HG03196 (cell line): ENCODE measurements around the gene FUT6.

Experiments
- ATAC-seq: cut with Tn5 transposase; IDR thresholded peaks from one replicate; pipeline ENCODE4 v1.9.1; 2021; ENCODE audit not compliant: unreplicated experiment

The FUT6 gene

DNA sequence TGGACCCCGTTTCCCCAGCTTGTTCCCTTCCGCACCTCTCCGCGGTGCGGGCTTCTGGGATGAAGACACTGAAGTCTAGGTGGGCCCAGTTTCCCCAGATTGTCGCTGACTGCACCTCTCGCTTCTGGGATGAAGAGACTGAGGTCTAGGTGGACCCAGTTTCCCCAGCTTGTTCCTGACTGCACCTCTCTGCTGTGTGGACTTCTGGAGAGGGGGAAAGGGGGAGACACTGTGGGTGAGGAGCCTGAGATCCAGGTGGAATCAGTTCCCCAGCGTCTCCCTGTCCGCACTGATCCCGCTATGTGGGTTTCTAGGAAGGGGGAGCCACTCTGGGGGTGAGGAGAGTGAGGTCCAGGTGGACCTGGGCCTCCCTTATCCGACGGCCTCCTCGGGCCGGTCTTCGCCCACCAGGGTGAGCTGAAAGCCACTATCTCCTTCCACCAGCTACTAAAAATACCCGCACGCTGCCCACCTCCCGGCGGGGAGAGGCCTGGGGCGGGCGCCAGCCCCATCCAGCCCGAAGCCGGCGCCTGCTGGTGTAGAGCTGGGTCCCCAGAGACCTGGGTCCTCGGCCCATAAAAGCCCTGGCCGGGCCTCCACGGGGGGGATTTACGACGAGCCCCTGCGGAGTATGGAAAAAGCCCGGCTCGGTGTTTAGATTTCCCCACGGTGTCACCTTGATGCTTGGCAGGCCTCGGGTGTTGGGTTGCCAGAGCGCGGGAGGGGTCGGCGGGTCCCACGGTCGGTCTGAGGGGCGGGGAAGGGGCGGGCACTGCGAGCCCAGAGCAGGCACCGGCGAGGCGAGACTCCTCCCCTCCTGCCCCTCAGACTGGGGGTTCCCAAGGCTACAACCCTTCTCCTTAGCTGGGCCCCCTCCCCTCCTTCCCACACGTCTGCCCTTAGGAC is 10.6 kb downstream of the FUT6 start:
- ATAC-seq = no peak

DNA sequence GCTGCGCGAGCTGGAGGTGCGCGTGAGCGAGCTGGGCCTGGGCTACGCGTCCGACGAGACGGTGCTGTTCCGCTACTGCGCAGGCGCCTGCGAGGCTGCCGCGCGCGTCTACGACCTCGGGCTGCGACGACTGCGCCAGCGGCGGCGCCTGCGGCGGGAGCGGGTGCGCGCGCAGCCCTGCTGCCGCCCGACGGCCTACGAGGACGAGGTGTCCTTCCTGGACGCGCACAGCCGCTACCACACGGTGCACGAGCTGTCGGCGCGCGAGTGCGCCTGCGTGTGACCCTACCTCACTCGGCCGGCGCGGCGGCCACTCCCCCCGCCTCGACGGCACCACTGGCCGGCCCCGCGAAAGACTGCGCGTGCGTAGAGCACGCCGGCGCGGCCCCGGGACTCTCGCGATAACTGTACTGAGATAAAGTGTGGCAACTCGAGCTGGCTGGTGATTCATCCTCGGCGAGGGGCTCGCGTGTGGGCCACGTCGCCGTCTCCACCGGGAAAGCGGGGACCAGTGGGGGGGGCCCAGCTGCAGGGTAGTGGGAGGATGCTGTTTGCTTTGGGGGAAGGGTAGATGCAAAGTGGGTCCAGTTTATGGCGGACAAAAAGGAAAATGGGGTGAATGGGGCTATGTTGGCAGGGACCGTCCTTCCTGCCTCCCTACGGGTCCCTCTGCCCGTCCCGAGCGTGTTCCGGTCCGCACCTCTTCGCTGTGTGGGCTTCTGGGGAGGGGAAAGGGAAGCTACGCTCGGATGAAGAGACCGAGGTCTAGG is 11.4 kb downstream of the FUT6 start:
- ATAC-seq = peak; percentile 57

DNA sequence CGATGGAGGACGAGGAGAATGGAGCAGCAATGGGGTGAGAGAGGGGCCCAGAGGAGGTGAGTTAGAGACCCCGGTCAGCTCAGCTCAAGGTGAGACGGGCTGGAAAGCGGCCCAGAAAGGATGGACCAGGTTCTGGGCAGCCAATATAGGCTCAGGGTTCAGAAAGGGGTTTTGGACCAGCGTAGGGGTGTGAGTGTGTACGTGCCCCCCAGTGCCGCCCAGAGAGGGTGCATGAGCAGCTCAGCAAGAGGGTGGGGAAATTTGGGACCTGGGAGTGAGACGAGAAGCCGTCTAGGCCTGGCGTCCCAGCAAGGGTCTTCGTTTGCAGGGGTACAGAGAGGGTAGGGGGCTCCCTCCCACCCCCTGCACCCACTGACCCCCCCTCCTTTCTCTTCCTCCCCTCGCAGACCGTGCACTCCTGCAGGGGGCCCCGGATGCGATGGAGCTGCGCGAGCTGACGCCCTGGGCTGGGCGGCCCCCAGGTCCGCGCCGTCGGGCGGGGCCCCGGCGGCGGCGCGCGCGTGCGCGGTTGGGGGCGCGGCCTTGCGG is 12.1 kb downstream of the FUT6 start:
- ATAC-seq = no peak

DNA sequence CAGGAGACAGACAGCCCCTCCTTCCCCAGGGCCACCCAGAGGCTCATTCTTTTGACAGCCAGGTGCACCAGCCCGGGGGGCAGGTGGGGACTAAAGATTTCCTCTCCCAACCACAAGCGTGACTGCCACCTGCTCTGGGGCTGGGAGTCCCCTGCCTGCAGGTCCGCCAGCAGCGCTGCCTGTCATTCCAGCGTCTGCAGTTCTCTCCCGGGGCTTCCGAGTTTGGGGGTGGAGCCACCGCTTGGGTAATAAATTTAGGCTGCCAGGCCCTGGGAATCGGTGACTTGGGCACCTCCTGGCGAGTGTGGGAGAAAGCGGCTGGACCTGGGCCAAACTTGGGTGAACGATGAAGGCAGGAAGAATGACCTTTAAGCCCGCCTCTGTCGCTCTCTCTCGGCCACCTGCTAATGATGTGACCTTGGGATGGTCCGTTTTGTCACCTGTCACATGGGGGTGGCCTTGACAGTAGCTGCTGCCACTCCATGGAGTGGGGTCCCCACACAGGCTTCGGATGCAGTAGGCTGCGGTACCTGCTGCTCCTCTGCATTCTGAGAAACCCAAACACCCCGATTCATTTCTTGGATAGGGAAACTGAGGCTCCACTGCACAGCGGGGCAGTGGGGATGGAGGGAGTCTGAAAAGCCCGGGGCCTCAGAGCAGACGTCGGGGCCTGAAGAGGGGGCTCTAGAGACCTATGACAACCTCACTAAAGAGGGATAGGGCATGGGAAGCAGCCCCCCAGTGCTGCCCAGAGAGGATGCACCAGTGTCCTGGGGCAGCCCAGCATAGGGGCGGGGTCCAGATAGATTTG is 12.8 kb downstream of the FUT6 start:
- ATAC-seq = no peak

DNA sequence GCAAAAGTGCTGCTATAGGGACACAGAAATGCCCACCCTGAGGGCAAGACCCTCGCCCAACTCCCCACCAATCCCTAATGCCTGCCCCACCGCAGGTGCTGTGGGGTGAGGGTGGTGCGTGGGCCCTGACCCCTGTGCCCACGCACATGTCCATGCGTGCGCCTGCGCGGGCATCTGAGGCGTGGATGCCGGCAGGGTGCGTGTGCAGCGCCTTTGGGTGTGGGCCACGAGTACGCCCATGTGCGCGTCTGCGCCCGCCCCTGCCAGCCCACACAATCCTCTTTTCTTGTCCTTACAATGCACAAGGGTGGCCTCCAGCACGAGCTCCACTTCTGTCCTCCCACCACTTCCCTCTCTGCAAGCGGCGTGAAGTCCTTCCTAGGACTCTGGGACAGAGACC is 14.3 kb downstream of the FUT6 start:
- no peak for ATAC-seq

DNA sequence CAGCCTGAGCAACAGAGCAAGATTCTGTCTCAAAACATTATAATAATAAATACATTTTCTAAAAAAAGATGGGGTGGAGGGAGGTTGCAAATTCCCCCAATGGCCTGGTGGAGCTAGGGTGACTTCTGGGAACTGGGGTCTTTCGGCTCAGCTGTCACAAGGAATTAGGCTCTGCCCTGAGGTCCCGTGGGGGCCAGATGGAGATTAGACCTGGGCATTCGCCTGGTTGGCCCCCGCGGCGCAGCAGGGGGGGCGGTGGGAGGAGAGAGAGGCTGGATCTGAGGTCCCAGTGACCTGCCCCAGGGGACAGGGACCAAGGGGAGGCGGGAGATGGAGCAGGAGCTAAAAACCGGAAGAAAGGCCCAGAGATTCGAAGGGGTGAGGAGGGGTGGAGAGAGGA is 14.8 kb downstream of the FUT6 start:
- no peak for ATAC-seq

DNA sequence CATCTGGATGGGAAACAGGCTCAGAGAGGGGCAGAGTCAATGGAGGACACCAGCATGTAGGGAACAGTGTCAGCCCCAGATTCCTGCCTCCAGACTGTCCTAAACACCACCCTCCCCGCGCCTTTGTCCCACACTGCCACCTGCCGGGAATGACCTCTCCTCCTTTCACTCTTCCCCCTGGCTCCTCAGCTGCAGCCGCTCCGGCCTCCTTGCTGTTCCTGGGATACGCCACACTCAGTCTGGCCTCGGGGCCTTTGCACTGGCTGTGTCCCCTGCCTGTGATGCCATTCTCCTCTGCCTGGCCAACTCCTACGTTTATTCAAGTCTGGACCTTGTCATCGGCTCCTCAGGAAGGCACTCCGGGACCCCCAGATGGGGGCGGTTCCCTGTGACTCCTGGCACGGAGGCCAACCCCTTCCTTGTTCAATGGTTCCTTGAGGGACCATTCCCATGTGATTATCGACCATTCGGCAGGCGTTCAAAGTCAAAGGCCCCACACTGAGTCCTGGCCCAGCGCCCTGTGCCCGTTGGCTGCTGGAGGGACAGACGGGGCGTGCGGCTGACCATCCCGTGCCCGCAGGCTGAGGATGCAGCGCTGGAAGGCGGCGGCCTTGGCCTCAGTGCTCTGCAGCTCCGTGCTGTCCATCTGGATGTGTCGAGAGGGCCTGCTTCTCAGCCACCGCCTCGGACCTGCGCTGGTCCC is 15.8 kb downstream of the FUT6 start:
- no peak for ATAC-seq

DNA sequence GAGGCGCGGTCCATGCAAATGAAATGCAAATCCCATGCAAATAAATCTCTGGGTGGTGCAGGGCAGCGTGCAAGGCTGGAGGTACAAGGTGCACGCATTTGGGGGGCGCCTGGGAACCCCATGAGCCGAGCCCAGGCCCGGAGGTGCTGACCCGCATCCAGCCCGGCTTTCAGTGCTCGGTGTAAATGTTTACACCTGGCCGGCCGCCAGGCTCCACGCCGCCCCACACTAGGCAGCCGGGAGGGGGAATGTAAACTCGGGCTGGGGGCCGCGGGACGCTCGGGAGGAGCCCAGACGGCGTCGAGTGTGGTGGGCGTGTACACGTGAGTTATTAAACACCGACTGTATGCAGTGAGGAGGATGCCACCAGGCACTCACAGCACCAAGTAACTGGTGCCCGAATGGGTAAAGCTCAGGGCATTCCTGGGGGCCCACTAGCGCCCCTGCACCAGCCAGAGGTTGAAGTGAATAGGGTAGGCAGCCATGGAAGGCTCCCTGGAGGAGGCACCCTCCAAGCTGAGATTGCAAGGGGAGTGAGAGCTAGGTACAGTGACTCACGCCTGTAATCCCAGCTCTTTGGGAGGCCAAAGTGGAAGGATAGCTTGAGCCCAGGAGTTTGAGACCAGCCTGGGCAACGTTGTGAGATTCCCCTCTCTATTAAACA is 17.2 kb downstream of the FUT6 start:
- no peak for ATAC-seq

DNA sequence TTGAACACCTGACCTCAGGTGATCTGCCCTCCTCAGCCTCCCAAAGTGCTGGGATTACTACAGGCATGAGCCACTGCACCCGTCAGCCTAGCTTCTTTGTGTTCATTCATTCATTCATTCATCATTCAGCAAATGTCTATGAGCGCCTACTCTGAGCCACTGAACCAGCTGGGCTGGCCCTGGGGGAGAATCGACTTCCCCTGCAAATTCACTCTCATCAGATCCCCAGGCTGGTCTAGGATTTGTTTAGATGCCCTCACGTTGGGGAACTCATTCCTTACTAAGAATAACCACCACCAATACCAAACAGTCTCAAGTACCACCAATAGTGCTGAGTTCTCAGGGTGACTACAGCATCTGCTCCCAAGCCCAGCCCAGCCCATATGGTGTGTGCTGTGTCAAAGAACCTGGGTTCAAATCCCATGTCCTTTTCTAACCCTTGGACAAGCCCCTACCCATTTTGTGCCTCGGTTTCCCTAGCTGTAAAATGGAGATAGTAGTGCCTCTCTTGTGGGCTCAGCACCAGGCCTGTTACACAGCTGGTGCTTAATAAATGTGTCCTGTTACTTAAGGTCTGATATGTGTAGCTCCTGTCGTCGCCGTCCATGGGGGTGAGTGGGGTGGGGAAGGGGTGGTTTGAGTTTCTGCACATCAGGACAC is 17.9 kb downstream of the FUT6 start:
- ATAC-seq = no peak

DNA sequence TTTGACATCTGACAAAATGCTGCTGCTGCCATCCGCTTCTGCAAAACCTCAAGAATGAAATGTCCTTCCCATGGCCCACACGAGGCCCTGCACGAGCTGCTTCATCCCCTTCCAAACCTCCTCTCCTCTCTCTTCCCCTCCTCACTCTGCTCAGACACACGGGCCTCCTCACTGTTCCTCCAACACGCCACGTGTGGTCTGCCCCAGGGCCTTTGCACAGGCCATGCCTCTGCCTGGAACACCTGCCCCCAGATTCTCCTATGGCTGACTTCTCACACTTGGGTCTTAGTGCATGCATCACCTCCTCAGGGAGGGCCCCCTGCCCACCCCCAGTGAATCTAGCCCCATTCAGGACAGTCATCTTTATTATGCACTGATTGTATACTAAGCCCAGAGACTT is 18.7 kb downstream of the FUT6 start:
- no peak for ATAC-seq

DNA sequence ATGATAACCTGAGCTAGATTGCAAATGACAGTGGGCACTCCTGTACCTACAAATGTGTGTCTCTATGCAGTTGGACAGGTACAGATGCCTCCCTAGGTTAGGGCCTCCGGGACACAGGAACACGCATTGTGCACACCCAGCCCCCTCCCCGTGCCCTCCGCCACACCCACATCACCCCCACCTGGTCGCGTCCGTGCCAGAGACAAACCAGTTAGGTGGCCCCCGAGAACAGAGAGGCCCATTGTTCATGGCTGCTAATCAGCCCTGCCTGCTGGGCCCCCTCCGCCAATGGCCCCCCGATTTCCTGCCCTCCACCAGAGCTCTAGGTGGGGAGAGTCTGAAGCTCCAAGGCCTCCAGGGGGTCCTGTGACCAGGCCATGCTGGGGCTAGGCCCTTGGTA is 20.9 kb downstream of the FUT6 start:
- no peak for ATAC-seq

DNA sequence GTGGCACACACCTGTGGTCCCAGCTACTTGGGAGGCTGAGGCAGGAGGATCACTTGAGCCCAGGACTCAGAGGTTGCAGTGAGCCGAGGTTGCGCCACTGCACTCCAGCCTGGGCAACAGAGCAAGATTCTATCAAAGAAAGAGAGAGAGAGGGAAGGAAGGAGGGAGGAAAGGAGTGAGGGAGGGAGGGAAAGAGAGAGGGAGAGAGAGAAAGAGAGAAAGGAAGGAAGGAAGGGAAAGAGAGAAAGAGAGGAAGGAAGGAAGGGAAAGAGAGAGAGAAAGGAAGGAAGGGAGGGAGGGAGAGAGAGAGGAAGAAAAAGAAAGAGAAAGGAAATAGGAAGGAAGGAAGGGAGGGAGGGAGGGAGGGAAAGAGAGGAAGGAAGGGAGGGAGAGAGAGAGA is 22.3 kb downstream of the FUT6 start:
- no peak for ATAC-seq

DNA sequence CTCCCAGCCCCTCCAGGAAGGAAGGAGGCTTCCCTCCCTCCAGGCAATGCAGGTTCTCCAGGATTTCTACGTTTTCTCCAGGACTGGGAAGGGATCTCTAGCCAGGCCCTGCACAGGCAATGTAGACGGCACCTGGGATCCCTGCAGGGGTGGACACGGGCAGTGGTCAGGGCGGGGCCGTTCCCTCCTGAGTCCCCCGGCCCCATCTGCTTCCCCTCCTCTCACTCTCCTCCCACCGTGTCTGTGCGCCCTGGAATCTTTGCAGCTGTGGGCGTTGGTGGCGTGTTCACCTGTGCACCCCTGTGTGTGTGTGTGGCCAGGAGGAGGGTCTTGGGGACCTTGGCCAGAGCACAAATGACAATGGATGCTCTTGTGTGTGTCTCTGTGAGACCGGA is 24.7 kb downstream of the FUT6 start:
- ATAC-seq = no peak

DNA sequence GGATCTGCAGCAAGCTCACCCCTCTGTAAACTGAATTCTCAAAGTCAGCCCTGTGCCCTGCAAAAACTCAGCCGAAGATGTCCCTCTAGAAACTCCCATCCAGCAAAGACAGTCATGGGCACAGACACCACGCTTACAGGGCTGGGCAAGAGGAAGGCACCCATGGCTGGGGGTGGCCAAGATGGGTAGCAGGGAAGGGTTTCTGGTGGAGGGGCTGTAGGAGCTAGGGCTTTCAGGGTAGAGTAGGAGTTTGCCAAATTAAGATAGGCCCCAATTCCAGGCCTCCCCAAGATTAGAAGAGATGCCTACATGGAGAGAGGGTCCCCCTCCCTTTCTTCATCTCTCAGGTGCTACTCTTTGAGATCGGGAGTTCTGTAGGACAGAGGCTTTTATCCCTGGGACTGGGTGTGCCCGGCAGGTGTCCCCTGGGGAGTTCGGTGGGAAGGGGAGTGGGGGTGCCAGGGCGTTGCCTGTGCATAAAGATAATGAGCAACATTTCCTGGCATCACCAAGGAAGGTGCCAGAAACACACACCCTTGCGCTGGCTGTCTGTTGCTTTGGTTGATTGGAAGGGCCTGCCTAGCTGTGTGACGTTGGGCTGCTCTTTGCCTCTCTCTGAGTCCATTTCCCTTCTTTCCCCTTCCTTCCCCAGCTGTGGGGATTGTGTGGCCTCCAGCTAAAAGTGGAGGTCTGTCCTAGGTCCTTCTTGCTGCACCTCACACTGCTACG is 25.2 kb downstream of the FUT6 start:
- ATAC-seq = no peak

DNA sequence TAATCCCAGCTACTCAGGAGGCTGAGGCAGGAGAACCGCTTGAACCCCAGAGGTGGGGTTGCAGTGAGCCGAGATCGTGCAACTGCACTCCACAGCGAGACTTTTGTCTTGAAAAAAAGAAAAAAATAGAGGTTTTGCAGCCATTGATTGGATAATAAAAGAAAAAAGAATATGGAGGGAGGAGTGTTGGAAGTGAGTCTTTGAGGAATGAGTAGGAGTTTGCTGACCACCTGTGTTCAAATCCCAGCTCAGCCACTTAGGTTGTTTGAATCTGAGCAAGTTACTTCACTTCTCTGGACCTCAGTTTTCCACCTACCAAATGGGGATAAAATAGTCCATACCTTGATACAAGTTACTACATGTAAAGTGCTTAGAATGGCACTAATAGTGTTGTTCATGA is 28.4 kb downstream of the FUT6 start:
- no peak for ATAC-seq

DNA sequence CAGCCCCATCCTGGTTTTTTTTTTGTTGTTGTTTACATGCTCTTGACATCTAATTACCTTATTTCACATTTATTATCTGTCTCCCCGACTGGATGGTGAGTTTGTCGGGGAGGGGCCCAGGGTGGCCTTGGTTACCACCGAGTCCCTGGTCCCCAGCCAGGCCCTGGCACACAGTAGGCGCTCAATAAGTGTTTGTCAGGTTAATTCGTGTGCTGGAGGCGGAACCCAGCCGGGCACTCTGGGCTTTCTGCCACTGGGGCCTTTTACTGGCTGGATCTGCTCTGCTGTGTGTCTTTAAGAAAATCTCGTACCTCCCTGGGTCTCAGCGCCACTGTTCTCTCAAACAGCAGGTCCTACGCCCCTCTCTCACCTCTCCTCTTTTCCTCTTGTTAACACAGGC is 30.0 kb downstream of the FUT6 start:
- ATAC-seq = no peak

DNA sequence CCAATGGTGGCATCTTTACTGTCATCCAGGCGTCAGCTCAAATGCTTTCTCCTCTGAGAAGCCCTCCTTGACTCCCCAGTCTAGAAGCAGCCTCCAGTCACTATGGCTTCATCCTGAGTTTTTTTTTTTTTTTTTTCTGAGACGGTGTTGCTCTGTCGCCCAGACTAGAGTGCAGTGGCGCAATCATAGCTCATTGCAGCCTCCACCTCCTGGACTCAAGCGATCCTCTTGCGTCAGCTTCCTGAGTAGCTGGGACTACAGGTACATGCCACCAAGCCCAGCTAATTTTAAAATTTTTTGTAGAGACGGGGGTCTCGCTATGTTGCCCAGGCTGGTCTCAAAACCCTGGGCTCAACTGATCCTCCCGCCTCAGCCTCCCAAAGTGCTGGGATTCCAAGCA is 30.4 kb downstream of the FUT6 start:
- ATAC-seq = no peak

DNA sequence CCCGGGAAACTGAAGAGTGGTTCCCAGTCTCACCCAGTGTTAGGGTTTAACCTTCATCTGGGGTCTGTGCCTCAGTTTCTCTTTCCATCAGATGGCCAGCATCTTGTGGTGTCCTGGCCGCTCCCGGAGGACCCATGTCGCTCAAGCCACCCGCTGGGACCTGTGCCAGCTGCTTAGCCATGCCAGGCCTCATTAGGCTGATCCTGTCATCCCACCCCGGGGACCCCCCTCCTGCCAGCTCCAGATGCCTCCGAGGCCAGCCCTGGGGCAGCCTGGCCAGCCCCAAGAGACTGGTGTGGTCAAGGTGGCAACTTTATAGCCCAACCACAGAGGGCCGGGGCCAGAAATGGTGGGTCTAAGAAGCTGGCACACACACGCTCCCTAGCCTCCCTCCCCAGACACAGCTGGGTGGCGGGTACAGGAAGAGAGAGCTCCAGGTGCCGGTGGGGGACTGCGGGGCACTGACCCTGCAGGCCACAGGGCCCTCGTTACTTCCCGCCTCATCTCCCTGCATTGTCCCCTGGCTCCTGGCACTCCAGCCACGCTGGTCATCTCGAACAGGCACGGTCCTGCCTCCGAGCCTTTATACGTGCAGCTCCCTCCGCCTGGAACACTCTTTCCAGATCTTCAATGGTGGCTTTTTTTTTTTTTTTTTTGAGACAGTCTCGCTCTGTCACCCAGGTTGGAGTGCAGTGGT is 31.2 kb downstream of the FUT6 start:
- ATAC-seq = no peak
